ENCODE measurements around the gene FOXG1.

FOXG1 gene

DNA sequence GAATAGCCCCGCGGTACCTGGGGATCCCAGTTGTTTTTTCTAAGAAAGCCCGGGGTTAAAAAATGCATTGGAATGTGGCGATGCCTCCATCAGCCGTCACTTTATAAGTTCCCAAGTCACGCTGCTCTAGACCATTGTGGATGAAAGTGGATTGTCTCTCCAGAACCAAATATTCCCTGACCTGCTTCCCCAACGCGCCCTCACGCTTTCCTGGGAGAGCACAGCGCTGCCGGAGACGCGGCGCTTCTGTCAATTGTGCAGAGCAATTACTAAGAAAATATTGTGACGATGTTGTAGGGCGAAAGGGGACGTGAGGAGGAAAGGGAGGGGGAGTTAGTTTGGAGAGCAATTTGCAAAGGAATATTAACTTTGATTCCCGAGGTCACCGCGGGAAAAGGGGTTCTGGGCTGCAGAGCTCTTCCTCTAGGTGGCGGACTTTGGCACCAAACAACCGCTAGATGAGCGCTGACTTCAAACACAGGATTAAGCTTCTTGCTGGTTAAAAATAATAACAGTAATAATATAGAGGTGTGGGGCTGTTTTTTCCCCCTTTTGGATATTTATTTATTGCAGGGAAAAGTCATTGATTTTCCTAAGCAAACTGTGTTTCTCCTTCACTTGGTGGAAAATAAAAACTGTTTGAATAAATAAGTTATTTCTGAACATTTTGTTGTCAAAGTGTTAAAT is 9.6 kb upstream of the FOXG1 start:
- no peak overlapping the region for H3K4me3 ChIP-seq (ENCODE audit: control insufficient read depth, low read depth, low read length)
- TF ChIP-seq CTCF (conservative IDR thresholded peaks at IDR 0.05; ENCODE audit: control insufficient read depth, insufficient read depth, low read depth, low read length) = peak; percentile 88
- peak; percentile 68 for DNase-seq (ENCODE audit: low read depth)

GRCh38 chr14:28757786-28758185 is 8.8 kb upstream of the FOXG1 start:
- no peak for TF ChIP-seq CTCF (conservative IDR thresholded peaks at IDR 0.05; ENCODE audit: control insufficient read depth, insufficient read depth, low read depth, low read length)
- H3K4me3 ChIP-seq (ENCODE audit: control insufficient read depth, low read depth, low read length) = no peak overlapping the region
- DNase-seq (ENCODE audit: low read depth) = no peak

GRCh38 chr14:28758253-28758884 is 8.2 kb upstream of the FOXG1 start:
- no peak for DNase-seq (ENCODE audit: low read depth)
- TF ChIP-seq CTCF (conservative IDR thresholded peaks at IDR 0.05; ENCODE audit: control insufficient read depth, insufficient read depth, low read depth, low read length) = no peak
- H3K4me3 ChIP-seq (ENCODE audit: control insufficient read depth, low read depth, low read length) = no peak overlapping the region

GRCh38 chr14:28758885-28759652 is 7.5 kb upstream of the FOXG1 start:
- TF ChIP-seq CTCF (conservative IDR thresholded peaks at IDR 0.05; ENCODE audit: control insufficient read depth, insufficient read depth, low read depth, low read length) = no peak
- no peak overlapping the region for H3K4me3 ChIP-seq (ENCODE audit: control insufficient read depth, low read depth, low read length)

GRCh38 chr14:28759653-28760313 is 6.8 kb upstream of the FOXG1 start:
- TF ChIP-seq CTCF (conservative IDR thresholded peaks at IDR 0.05; ENCODE audit: control insufficient read depth, insufficient read depth, low read depth, low read length) = no peak
- DNase-seq (ENCODE audit: low read depth) = no peak
- no peak overlapping the region for H3K4me3 ChIP-seq (ENCODE audit: control insufficient read depth, low read depth, low read length)

More at GRCh38 chr14:28758885-28759652, 7.5 kb upstream of the FOXG1 start:
- DNase-seq (ENCODE audit: low read depth) = no peak

GRCh38 chr14:28760431-28760996 is 6.1 kb upstream of the FOXG1 start:
- no peak for DNase-seq (ENCODE audit: low read depth)
- H3K4me3 ChIP-seq (ENCODE audit: control insufficient read depth, low read depth, low read length) = no peak overlapping the region
- TF ChIP-seq CTCF (conservative IDR thresholded peaks at IDR 0.05; ENCODE audit: control insufficient read depth, insufficient read depth, low read depth, low read length) = no peak

Measured in fibroblast of mammary gland (primary cell).